ENCODE measurements around the gene COL4A3.

- TF ChIP-seq MYC (IDR thresholded peaks at IDR 0.05; ENCODE audit: low read depth, low read length) (no peak), CTCF (IDR thresholded peaks at IDR 0.05; ENCODE audit: extremely low read depth in 1 of 2, insufficient read depth in 1 of 2, low read depth in 1 of 2, low read length in 2 of 2) (no peak)
These were observed 65.7 kb downstream of the COL4A3 start for GRCh38 chr2:227230151-227230550.
